DOHH2 (cell line): Measurements from ENCODE around the gene SMARCC2.

Source experiments
- H3F3A ChIP-seq: fragments of 200-600 bp; sonication (generic), shearing (Covaris generic); 2 replicates; pipeline ENCODE4 v1.6.0; 2016; ENCODE audit warnings: antibody characterized with exemption, mild to moderate bottlenecking; ENCODE audit not compliant: control insufficient read depth, insufficient read depth
- H3K27ac ChIP-seq: fragments of 200-600 bp; sonication (generic); 2 replicates; pipeline ENCODE4 v1.5.1; 2014; ENCODE audit warnings: low read depth, mild to moderate bottlenecking, low read length, moderate library complexity
- H3K27me3 ChIP-seq: fragments of 200-600 bp; sonication (generic); 2 replicates; pipeline ENCODE4 v1.6.1; 2014; ENCODE audit warnings: mild to moderate bottlenecking, low read length, mixed read lengths; ENCODE audit not compliant: control insufficient read depth
- H3K36me3 ChIP-seq: fragments of 200-600 bp; sonication (generic); 2 replicates; pipeline ENCODE4 v1.6.1; 2014; ENCODE audit warnings: mild to moderate bottlenecking, low read length, moderate library complexity, mixed read lengths; ENCODE audit not compliant: control insufficient read depth
- H3K4me1 ChIP-seq: fragments of 200-600 bp; sonication (generic); 2 replicates; pipeline ENCODE4 v1.6.1; 2014; ENCODE audit warnings: mild to moderate bottlenecking, low read length, mixed read lengths; ENCODE audit not compliant: control insufficient read depth
- H3K4me2 ChIP-seq: fragments of 200-600 bp; sonication (generic); 2 replicates; pipeline ENCODE4 v1.6.0; 2014; ENCODE audit warnings: mild to moderate bottlenecking, low read length, moderate library complexity
- H3K4me3 ChIP-seq: fragments of 200-600 bp; sonication (generic); 2 replicates; pipeline ENCODE4 v1.5.1; 2014; ENCODE audit warnings: mild to moderate bottlenecking, low read length, mixed read lengths
- H3K79me2 ChIP-seq: fragments of 200-600 bp; sonication (generic); 2 replicates; pipeline ENCODE4 v1.6.1; 2014; ENCODE audit warnings: mild to moderate bottlenecking, low read length, mixed read lengths; ENCODE audit not compliant: control insufficient read depth
- H3K9me2 ChIP-seq: fragments of 200-600 bp; sonication (generic); replicated peaks from 2 replicates; pipeline ENCODE4 v1.6.1; 2014; ENCODE audit warnings: mild to moderate bottlenecking, low read length, mixed read lengths; ENCODE audit not compliant: control insufficient read depth
- H3K9me3 ChIP-seq: fragments of 200-600 bp; sonication (generic); 2 replicates; pipeline ENCODE4 v1.6.1; 2014; ENCODE audit warnings: antibody characterized with exemption, low read length, mixed read lengths; ENCODE audit not compliant: control insufficient read depth, insufficient read depth
- H4K20me1 ChIP-seq: fragments of 200-600 bp; sonication (generic); 2 replicates; pipeline ENCODE4 v1.6.0; 2014; ENCODE audit warnings: low read depth, mild to moderate bottlenecking, antibody characterized with exemption, low read length, moderate library complexity; ENCODE audit not compliant: control insufficient read depth, insufficient read depth
- EZH2phosphoT487 ChIP-seq: fragments of 200-600 bp; sonication (generic); IDR thresholded peaks from 2 replicates; pipeline ENCODE4 v1.6.1; 2017; ENCODE audit warnings: borderline replicate concordance, mild to moderate bottlenecking, antibody characterized with exemption, low read length, moderate library complexity, mixed read lengths
- TF ChIP-seq, protein P1 (sequence below): fragments of 200-600 bp; sonication (generic); IDR thresholded peaks from one replicate; pipeline ENCODE4 v1.5.1; 2014; ENCODE audit warnings: antibody characterized with exemption, mild to moderate bottlenecking, low read depth, low read length; ENCODE audit not compliant: poor library complexity, severe bottlenecking

The SMARCC2 gene

DNA sequence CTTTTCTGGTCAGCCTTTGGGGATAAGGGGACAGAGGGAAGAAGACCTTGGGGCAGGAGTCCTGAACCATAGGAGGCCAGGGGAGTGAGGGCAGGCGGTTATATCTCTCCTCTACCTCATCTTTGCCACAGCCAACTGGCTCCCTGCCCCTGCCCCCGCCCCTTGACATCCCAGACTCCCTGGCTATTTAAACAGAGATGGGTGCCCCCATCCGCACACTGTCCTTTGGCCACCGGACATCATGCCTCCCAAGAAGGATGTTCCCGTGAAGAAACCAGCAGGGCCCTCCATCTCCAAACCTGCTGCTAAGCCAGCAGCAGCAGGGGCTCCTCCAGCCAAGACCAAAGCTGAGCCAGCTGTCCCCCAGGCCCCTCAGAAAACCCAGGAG is 35.6 kb downstream of the SMARCC2 start:
- no peaks in the 10 kb centered on the region for H3K27me3 ChIP-seq
- H3F3A ChIP-seq: peaks cover 5% of the 10 kb centered on the region; the same call in 1 of the 2 replicates
- peaks cover 34% of the 10 kb centered on the region for H3K4me1 ChIP-seq
- H3K36me3 ChIP-seq: peaks cover 31% of the 10 kb centered on the region
- peaks cover 2% of the 10 kb centered on the region; the same call in 1 of the 2 replicates for H4K20me1 ChIP-seq
- H3K4me2 ChIP-seq: peak overlapping the region; percentile 98
- peaks cover 40% of the 10 kb centered on the region for H3K79me2 ChIP-seq
- no peaks in the 10 kb centered on the region for H3K9me2 ChIP-seq
- no peaks in the 10 kb centered on the region for H3K9me3 ChIP-seq
- H3K4me3 ChIP-seq: peak overlapping the region; percentile 94
- TF ChIP-seq EZH2phosphoT487: no peak
- TF ChIP-seq, protein P1, sequence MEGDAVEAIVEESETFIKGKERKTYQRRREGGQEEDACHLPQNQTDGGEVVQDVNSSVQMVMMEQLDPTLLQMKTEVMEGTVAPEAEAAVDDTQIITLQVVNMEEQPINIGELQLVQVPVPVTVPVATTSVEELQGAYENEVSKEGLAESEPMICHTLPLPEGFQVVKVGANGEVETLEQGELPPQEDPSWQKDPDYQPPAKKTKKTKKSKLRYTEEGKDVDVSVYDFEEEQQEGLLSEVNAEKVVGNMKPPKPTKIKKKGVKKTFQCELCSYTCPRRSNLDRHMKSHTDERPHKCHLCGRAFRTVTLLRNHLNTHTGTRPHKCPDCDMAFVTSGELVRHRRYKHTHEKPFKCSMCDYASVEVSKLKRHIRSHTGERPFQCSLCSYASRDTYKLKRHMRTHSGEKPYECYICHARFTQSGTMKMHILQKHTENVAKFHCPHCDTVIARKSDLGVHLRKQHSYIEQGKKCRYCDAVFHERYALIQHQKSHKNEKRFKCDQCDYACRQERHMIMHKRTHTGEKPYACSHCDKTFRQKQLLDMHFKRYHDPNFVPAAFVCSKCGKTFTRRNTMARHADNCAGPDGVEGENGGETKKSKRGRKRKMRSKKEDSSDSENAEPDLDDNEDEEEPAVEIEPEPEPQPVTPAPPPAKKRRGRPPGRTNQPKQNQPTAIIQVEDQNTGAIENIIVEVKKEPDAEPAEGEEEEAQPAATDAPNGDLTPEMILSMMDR: no peak
- H3K27ac ChIP-seq: no peak overlapping the region

DNA sequence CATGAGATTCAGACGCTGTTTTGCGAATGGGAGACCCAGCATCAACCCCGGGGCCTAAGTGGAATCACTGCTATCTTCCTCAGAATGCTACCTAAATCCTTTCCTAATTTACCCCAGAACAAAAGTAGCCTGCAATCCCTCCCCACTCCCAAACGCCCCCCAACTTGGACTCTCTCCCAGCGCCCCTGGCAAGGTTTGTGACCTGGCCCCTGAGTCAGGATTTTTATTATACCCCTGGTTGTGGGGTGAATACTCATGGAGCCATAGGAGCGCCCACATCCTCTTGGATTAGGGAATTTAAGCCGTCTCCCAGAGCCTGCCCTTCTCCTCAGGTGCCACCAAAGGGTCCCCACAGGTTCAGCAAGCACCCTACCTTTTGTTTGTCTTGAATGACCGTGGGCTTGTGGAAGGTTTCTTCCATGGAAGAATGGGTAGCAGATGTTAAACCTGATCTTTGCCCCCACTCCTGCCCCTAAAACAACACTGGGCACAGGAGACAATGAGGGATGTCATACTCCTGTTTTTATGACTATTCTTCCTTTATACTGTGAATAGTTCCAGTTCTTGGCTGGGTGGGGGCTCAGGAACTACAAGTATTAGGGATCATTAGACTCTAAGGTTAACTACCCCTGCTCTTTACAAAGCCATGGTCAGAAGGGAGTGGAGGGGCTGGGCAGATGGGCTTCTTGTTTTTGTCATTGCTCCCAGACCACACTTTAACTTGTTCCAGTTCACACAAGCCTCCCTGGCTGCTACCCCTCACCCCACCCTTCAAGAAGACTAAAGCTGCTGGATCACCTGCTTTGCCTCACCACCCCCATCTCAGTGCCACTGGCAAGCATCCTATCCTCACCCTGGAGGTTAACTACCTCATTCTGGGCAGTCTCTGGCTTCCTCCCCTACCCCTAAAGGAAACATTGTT is 36.3 kb downstream of the SMARCC2 start:
- H3K79me2 ChIP-seq: peaks cover 34% of the 10 kb centered on the region
- no peaks in the 10 kb centered on the region for H3K27me3 ChIP-seq
- peaks cover 34% of the 10 kb centered on the region for H3K4me1 ChIP-seq
- no peaks in the 10 kb centered on the region for H4K20me1 ChIP-seq
- H3K36me3 ChIP-seq: peaks cover 26% of the 10 kb centered on the region
- H3K9me2 ChIP-seq: no peaks in the 10 kb centered on the region
- H3K4me3 ChIP-seq: peak overlapping the region; percentile 94
- no peak for TF ChIP-seq EZH2phosphoT487
- TF ChIP-seq, protein P1: no peak
- no peaks in the 10 kb centered on the region for H3K9me3 ChIP-seq
- H3K27ac ChIP-seq: no peak overlapping the region
- H3F3A ChIP-seq: peaks cover 5% of the 10 kb centered on the region; the same call in 1 of the 2 replicates
- peak overlapping the region; percentile 98 for H3K4me2 ChIP-seq

- Histone ChIP-seq H3K36me3 (peaks cover 26% of the 10 kb centered on the region), H3K79me2 (peaks cover 28% of the 10 kb centered on the region), H3K9me3 (no peaks in the 10 kb centered on the region), H4K20me1 (no peaks in the 10 kb centered on the region), H3K9me2 (no peaks in the 10 kb centered on the region), H3K4me3 (peak within 1 kb of the TSS; percentile 94), H3K4me2 (peak within 1 kb of the TSS; percentile 98), H3K27ac (peak within 1 kb of the TSS; percentile 85), H3K27me3 (no peaks in the 10 kb centered on the region), H3K4me1 (peaks cover 31% of the 10 kb centered on the region), H3F3A (peaks cover 5% of the 10 kb centered on the region; the same call in 1 of the 2 replicates)
- TF ChIP-seq, protein P1: no peak
- TF ChIP-seq EZH2phosphoT487: no peak
These were observed 37.0 kb downstream of the SMARCC2 start, which contains the start of gene MYL6B for GRCh38 chr12:56152132-56152755. MYL6B (plus strand) TSS chr12:56152587; CDS start chr12:56153919, 1,332 bp downstream.
